ENCODE measurements around the gene MYADML2.
"Not testable (repeated sequence)": the region's sequence is repeated elsewhere in the genome, so short reads cannot be mapped to it uniquely, and the experiment has no call there.

MYADML2 gene

GRCh38 chr17:81958633-81959342, 11.8 kb upstream of the MYADML2 start:
- TF ChIP-seq CTCF (conservative IDR thresholded peaks at IDR 0.05): no peak
- H3K27ac ChIP-seq: no peak overlapping the region; the same call in 1 of the 2 replicates

- TF ChIP-seq CTCF (conservative IDR thresholded peaks at IDR 0.05): no peak
- no peak overlapping the region for H3K27ac ChIP-seq
Measured at GRCh38 chr17:81957691-81958432, 10.8 kb upstream of the MYADML2 start.

- H3K27ac ChIP-seq: no peak overlapping the region
- TF ChIP-seq CTCF (conservative IDR thresholded peaks at IDR 0.05): no peak
Measured at GRCh38 chr17:81956607-81957589, 9.9 kb upstream of the MYADML2 start.

GRCh38 chr17:81955756-81956544, 8.9 kb upstream of the MYADML2 start:
- no peak overlapping the region for H3K27ac ChIP-seq
- no peak for TF ChIP-seq CTCF (conservative IDR thresholded peaks at IDR 0.05)

GRCh38 chr17:81955058-81955681, 8.1 kb upstream of the MYADML2 start:
- no peak for TF ChIP-seq CTCF (conservative IDR thresholded peaks at IDR 0.05)
- H3K27ac ChIP-seq: no peak overlapping the region

- no peak for TF ChIP-seq CTCF (conservative IDR thresholded peaks at IDR 0.05)
- H3K27ac ChIP-seq: no peak overlapping the region
Measured at GRCh38 chr17:81954131-81955057, 7.4 kb upstream of the MYADML2 start.

GRCh38 chr17:81953443-81953842, 6.4 kb upstream of the MYADML2 start:
- not testable (repeated sequence) for H3K27ac ChIP-seq
